A673 (cell line): Measurements from ENCODE around the gene FADD.

Experiments used
- CTCF ChIP-seq: fragments of 300-800, 200-600 bp; sonication (generic); conservative IDR thresholded peaks from 2 replicates; pipeline ENCODE4 v1.5.1; 2017; ENCODE audit warnings: low read depth, mild to moderate bottlenecking, antibody characterized with exemption, low read length, moderate library complexity, mixed read lengths
- EZH2 ChIP-seq: fragments of 200-600 bp; sonication (generic); IDR thresholded peaks from 2 replicates; pipeline ENCODE4 v1.6.1; 2017; ENCODE audit warnings: borderline replicate concordance, low read depth, mild to moderate bottlenecking, mixed read lengths, antibody characterized with exemption, low read length; ENCODE audit not compliant: poor library complexity, severe bottlenecking

GRCh38 chr11:70183032-70183431 lies 20.1 kb upstream of the FADD start:
- TF ChIP-seq CTCF (no peak), EZH2 (no peak)
